Jurkat, Clone E6-1 (cell line): Measurements from ENCODE around the gene NR3C2.
"Not testable (repeated sequence)": the region's sequence is repeated elsewhere in the genome, so short reads cannot be mapped to it uniquely, and the experiment has no call there.

ENCODE experiments used
- DNase-seq: peaks from one replicate; pipeline ENCODE4 v3.0.0-alpha.2; 2011; ENCODE audit warnings: low read depth, low spot score
- H3K4me3 ChIP-seq: 2 replicates; pipeline ENCODE4 v1.5.1; 2011; ENCODE audit warnings: mild to moderate bottlenecking, low read length, control low read depth, moderate library complexity

NR3C2 gene

DNA sequence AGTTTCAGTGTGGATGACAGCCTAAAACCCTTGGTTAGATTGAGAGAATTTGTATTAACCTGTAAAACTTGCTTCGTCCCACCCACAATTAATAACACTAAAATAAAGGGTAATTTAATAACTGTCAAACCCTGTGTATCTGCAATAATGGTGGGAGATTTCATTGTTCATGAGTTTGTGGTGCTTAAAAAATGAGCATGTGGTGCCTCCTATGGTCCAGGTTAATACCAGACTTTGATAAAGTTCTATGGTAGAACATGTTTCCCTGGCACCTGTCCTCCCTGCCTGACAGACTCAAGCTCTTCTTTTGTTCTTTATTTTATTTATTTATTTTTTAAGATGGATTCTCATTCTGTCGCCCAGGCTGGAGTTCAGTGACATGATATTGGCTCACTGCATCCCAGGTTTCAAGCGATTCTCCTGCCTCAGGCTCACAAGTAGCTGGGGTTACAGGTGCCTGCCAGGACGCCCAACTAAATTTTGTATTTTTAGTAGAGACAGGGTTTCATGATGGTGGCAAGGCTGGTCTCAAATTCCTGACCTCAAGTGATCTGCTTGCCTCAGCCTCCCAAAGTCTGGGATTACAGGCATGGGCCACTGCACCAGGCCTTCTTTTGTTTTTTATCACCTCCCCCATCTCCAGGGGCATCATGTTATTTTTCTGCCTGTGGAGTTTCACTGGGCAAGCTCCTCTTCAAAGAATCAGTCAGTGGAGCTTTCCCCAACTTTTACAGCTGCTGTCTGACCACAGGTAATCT lies 289.2 kb downstream of the NR3C2 start:
- H3K4me3 ChIP-seq = no peak overlapping the region
- no peak for DNase-seq

DNA sequence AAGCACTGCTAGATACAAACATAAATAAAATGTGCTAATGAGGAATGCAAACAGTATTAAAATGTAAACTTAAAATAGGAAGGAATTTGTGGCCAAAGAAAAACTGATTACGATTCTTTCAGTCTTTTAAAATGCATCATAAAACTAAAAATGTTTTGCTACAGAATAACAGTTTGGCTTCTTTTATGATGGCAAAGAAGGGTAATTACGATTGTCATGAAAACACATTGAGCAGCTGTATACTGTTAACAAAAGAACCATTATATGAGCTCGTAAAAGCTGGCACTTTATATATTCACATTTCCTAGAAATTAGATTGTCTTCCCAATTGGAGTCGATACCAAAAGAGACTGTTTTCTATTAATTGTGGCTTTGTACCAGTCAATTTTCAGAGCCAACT lies 290.4 kb downstream of the NR3C2 start:
- DNase-seq = no peak
- H3K4me3 ChIP-seq = no peak overlapping the region

DNA sequence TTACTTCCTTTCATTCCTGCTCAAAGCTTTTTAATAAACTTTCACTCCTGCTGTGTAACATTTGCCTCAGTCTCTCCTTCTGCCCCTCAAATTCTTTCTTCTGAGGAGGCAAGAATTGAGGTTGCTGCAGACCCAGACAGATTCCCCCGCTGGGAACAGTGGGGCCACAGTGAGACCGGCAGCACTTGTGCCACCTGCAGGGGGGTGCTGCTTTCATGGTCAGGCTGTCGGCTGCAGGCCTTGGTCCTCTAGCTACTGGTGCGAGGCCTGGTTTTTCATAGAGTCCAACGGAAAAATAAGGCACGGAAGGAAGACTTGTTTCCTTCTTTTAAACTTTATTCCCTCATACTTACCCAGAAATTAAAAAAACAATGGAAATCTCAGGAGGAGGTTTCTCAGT lies 296.7 kb downstream of the NR3C2 start:
- H3K4me3 ChIP-seq = no peak overlapping the region
- no peak for DNase-seq

DNA sequence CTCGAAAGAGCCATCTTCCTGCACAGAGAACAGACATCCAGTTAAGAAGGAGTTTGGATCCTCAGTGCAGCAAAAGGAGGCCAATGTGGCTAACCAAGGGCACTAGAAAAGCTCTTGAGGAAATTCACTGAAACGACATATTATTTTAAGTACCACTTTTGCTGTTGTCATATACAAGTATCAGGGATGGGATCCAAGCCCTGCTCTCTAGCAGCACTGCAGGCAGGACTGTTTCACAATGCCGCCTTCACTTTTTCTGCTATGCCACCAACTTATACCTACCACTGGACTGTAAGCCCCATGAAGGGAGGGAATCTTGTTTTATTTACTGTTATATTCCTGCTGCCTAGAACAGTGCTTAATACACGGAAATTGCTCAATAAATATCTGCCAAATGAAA lies 299.0 kb downstream of the NR3C2 start:
- DNase-seq = no peak
- no peak overlapping the region for H3K4me3 ChIP-seq

DNA sequence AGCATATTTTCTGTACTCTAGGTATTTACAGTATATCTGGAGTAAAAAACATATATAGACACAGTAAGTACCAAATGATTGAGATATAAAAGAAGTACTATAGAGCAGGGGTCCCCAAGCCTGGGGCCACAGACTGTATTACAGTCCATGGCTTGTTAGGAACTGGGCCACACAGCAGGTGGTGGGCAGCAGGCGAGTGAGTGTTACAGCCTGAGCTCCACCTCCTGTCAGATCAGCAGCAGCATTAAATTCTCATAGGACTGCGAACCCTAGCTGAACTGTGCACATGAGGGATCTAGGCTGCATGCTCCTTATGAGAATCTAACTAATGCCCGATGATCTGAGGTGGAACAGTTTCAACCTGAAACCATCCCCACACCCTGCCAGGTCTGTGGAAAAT lies 300.7 kb downstream of the NR3C2 start:
- no peak overlapping the region for H3K4me3 ChIP-seq
- DNase-seq = no peak

DNA sequence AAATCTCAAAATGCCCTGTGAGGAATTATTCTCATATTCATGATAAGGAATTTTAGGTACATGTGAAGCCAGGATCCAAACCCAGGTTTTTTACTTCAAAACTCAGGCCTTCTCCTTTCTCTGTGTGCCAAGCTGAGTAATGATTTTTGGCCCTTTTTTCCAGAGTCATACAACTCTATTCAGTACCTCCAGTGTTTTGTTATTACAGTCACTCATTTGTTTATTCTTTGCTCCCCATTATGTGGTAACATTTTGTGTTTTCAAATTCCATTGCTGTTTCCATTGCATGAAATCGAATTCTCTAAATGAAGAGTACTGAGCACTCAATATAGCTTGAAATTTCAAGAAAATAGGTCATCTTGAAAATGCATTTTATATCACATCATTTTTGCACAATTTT lies 315.4 kb downstream of the NR3C2 start:
- no peak for DNase-seq

DNA sequence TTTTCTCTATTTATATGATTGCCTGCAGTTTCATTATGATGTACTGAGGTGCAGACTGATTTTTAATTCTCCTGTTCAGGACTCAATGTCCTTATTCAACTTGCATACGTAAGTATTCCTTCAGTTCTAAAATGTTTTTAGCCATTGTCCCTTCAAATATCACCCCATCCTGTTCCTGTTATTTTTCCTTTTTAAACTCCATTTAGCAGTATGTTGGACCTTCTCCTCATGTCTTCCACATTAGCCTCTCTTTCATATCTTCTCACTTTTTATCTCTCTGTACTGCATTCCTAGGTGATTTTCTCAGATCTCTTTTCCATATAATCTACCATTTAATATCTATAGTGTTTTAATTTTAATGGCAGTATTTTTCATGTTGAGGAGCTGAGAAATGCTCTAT lies 317.7 kb downstream of the NR3C2 start:
- no peak for DNase-seq
- no peak overlapping the region for H3K4me3 ChIP-seq

More for the DNA sequence above, 315.4 kb downstream of the NR3C2 start:
- H3K4me3 ChIP-seq = no peak overlapping the region

DNA sequence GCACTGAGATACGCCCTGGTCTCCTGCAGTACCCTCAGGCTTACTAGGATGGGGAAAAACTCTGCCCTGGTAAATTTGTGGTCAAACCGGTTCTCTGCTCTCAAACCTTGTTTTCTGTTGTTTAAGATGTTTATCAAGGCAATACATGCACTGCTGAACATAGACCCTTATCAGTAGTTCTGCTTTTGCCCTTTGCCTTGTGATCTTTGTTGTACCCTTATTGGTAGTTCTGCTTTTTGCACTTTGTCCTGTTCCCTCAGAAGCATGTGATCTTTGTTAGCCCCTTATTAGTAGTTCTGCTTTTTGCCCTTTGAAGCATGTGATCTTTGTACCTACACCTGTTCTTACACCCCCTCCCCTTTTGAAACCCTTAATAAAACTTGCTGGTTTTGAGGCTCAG lies 319.1 kb downstream of the NR3C2 start:
- DNase-seq = not testable (repeated sequence)

DNA sequence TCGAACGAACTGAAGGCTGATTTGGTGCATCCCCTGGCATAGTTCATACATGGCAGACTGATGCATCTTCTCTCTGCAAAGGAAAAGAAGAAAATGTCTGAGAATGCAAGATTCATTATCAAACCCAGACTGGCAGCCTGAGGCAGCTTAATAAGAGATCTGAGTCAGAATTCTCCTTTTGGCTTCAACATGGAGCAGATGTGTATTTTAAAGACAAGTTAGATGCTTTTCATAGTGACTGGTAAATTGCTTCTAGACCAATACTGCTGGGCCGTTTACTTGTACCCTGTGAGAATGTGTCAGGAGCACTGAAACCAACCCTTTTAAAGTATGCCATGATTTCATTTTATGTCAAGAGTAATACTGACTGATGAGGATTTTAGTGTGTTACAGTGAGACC lies 322.0 kb downstream of the NR3C2 start:
- no peak for DNase-seq
- no peak overlapping the region for H3K4me3 ChIP-seq

More for the DNA sequence above, 319.1 kb downstream of the NR3C2 start:
- H3K4me3 ChIP-seq = not testable (repeated sequence)

DNA sequence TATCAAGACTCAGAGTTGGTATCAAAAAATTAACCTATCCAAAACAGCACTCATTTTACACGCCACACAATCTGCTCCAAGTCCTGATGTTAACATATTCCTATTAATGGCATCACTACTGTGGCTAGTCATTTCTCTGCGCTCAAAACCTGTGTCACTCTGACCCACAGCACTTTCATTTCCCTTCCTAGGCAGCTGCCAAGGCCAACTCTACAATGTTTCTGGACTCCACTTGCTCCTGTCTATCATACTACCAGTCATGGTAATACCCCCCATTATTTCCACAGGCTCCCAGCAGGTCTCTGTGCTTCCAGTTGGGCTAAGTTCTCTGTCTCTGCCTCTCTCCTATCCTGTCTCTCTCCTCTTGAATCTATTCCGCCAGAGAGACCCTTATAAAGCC lies 323.6 kb downstream of the NR3C2 start:
- DNase-seq = no peak
- H3K4me3 ChIP-seq = no peak overlapping the region

DNA sequence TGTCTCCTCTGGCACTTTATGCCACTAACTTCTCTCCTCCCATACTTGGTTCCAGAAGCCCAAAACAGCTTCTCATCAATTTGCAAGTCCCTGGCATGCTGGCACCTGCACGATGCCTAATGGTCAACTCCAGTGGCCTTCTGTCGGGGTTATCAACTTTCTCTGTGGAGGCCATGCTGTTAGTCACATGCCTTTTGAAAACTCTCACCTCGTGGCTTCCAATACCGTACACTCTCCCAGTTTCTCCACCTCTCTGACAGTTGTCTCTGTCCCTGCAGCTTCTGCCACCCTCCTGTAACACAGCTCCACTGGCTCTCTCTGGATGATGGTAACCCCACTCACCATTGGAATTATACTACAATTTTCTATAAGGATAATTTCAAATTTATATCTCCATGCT lies 324.0 kb downstream of the NR3C2 start:
- no peak overlapping the region for H3K4me3 ChIP-seq
- no peak for DNase-seq

DNA sequence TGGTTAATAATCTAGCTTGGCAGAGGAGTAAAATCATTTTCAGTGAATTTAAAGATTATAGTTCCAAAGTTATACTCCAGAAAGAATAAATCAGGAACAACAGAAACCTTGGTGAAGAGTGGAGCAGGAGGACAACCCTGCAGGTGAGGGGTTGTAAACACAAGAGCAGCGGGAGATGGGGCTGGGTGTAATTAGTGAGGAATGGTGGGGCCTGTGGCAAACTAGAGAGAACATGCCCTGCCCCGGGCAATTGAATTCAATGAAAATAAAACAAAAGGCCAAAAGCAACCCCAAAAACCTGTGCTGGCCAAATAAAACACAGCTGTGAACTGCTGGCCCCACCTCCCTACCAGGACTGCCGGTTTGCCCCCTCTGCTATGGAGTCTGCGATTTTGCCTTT lies 325.2 kb downstream of the NR3C2 start:
- DNase-seq = no peak
- H3K4me3 ChIP-seq = no peak overlapping the region

DNA sequence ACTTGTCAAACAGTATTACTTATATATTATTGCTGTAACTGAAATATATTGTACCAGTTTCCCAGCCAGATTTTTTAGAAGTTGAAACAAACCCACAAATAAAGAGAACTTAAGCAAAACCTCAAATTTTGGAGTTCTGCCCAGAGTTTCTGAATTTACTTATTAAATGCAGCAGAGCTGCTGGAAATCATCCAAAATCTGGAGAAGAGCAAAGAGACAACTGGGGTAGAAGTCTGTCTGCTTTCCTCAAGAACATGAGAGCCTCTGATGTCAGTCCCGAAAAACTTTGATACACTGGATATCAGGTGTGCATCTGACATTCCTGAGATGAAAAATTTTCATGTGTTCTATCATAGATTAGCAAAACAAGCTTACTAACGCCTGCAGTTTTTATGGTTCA lies 325.9 kb downstream of the NR3C2 start:
- no peak overlapping the region for H3K4me3 ChIP-seq
- peak; percentile 31 for DNase-seq

DNA sequence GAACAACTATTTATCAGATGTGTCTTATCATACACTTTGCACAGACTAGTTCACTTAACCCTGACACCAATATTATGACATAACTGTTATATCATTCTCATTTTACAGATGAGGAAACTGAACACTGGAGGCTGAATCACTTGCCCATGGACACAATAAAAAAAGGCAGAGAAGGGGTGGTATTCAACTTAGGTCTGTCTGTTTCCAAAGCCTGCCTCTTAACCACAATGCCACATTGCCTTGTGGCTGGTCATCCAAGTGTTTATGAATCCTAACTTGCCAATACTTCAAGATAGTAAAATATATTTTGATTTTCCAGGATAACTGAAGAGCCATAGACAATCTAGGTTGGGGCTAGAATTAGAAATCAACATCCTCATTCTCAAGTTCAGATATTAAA lies 327.8 kb downstream of the NR3C2 start:
- DNase-seq = no peak
- H3K4me3 ChIP-seq = no peak overlapping the region

DNA sequence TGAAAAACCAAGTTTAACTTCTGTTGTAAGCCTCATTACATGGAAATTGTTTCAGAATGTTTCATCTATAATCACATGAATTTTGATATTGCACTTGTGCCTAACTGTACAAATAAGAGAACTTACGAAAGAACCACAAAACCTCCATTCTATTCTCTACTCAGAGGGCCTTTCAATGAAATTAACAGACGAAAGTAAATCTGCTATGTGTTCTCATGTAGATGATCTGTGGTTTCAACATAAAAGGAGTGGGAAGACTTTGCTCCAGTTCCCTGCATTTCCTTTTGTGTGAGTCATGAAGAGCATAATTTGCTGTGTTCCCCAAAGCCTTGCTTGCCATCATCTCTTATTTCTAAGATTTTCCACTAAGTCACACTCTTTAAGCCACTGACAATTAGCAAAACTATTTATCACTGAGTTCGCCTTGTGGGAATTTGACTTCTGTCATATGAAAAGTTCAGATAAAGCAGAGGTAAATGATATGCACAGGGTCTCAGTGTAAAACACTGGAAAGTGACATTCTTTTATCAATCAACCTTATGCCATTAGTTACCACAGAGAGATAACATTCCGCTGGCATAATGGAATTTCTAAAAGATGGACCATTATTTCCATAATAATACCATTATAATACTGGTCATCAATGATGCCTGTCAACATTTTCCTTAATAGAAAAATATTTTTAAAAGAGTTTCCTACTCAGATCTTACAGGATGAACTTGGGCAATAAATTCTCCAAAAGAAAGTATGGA lies 329.8 kb downstream of the NR3C2 start:
- no peak overlapping the region for H3K4me3 ChIP-seq
- DNase-seq = peak; percentile 85

DNA sequence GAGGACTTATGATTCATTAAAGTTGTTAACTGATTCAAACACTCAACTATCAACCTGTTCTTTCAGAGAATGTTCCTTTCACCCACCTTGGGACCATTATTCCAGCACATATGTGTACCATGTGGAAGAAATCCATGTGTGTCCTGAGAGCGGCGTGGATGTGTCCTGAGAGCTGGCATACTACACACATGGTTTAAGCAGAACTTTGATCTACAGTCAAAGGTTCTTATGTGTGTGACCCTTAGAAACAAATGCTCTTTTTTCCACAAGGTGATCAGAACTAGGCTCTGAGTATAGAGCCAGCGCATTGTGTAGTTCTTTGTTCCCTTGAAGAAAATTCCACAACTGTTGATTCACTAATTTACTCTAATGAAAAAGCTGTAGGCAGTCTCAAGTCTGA lies 332.0 kb downstream of the NR3C2 start:
- no peak for DNase-seq
- H3K4me3 ChIP-seq = no peak overlapping the region

DNA sequence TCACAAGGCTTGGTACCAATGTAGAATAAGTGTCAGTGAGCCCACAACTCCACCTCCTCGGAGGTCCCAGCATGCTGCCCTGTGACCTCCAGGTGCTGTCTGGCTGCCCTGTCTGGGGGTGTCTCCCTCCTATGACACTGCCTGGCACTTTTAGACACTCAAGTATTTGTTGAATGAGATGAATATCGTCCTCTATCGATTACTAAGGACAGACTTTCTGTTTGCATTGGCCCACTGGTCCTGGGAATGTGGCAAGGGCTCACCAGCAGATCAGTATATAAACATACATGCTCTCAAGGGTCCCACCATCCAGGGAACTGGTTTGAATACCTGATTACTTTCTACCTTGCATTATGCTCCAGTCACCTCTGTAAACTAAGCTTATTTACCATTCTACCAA lies 333.0 kb downstream of the NR3C2 start:
- no peak overlapping the region for H3K4me3 ChIP-seq
- no peak for DNase-seq

DNA sequence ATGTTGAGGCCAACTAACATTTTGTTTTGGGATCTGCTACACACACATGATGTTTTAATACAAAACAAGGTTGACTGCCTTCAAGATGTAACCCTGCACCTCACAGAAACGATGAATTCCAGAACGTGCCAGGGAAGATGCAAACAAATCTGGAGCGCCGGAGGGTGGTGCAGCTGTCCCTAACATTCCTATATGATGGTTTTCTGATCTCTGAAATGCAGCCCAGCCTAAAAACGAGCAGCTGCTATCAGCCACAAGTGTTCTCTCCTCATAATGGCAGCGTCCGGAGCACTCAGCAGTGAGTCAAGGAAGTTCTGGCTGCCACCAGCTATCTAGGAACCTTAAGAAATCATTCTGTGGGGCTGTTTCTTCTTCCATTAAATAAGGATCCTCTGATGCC lies 333.4 kb downstream of the NR3C2 start:
- no peak overlapping the region for H3K4me3 ChIP-seq
- DNase-seq = no peak

DNA sequence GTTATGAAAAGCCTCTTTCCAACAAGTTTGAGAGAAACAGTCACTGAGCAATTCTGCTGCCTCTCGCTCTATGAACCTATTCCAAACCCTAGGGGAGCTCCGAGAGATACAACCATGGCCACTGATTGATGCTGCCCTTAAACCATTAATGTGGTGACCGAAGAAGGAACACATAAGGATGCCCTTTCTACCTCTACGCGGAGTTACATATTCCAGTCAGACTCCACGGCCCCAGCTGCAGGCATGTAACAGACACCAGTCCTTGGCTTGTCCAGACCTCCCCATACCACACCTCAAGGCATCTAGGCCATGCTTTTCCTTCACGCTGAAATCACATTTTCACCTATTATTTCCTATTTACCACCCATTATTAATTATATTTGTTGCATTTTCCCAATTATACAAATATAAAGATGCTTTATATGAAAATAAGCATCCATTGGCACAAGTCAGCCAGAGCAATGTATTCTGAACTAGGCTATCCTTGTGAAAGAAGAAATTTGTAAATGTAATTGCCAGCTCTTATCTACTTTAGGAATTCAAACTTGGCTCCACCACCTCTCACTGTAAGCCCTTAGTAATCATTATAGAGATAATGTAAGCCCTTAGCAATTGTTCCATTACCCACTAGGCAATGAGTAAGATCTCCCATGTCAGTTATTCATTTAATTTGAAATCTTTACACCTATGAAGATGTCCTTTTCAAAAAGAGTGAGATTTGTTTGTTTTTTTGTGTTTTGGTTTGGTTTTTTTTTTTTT lies 338.4 kb downstream of the NR3C2 start:
- H3K4me3 ChIP-seq = no peak overlapping the region
- DNase-seq = no peak

DNA sequence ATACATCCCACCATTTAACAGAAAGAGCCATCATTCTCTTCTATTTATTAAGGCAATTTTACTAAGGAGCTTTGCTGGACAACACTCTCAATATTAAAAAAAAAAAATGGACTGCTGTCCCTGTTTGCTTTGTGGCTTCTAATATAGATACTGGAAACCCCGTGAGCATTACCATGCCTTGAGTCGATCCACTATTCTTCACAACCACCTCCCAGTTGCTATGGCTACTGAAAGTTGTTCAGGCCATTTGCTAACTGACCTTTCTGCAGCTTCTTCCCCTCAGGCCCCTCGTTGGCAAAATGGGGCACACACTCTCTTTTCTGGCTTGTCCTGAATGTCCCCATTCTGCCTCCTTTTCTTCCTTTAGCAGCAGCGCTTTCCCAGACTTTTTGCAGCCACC lies 340.4 kb downstream of the NR3C2 start:
- DNase-seq = no peak
- H3K4me3 ChIP-seq = no peak overlapping the region
